ENCODE results near the gene CDC73. TPM values are rescaled to one million over a fixed set of nuclear protein-coding genes. Genes with fewer than 3 reads are reported as not detected.

Gene CDC73
- total and polyA plus RNA-seq, 9 of the 15 experiments (the other 6 are each of a cell fraction or from before 2014, with no cell fraction given) = 19.0 to 61.7 (median 30.1) TPM

- TF ChIP-seq PKNOX1 (IDR thresholded peaks at IDR 0.05) (peak; percentile 76), TOE1 (IDR thresholded peaks at IDR 0.05; ENCODE audit: borderline replicate concordance) (no peak), TOE1 (CRISPR knock-in tag; IDR thresholded peaks at IDR 0.05; ENCODE audit: borderline replicate concordance, low read depth) (no peak), NCOR1 (IDR thresholded peaks at IDR 0.05) (0 out of 2 replicates have a peak, but pooled peaks have one; percentile 23), SAFB (IDR thresholded peaks at IDR 0.05; ENCODE audit: borderline replicate concordance, low read depth, low read length) (no peak), RFX1 (IDR thresholded peaks at IDR 0.05) (no peak), KDM1A (IDR thresholded peaks at IDR 0.05) (peak in 1 of 2 experiments; percentile 25; a peak in 1 of 4 replicates), ZNF668 (CRISPR knock-in tag; IDR thresholded peaks at IDR 0.05) (0 out of 2 replicates have a peak, but pooled peaks have one; percentile 32)
Measured at GRCh38 chr1:193118803-193119730, 2.8 kb upstream of the CDC73 start (continued).
